ENCODE data around the gene PCK2.
A peak's percentile ranks its signal among the peaks of the same experiment; 100 is the strongest.

The PCK2 gene

GRCh38 chr14:24051789-24052655 lies 42.1 kb upstream of the PCK2 start, which contains the start of gene CARMIL3:
Gene CARMIL3, plus strand, starts transcription at chr14:24052009. Its CDS starts 145 bp downstream, at chr14:24052154.
- ChIA-PET CTCF (interaction anchor here (0.6 to 3.2 kb wide), 6 partner anchors 17 to 162 kb away, joined by 3 to 12 read pairs (median 4); partner anchors contain the start of gene CHMP4A), POLR2A (interaction anchor here (0.5 to 1.7 kb wide), 6 partner anchors 31 to 219 kb away, joined by 3 to 12 read pairs (median 4); partner anchors contain the start of genes PCK2, RABGGTA and TINF2)
- Histone ChIP-seq H3K36me3 (ENCODE audit: control insufficient read depth in 2 of 2, insufficient read depth in 1 of 2, low read length in 2 of 2) (no peaks in the 10 kb centered on the region), H3K9me3 (ENCODE audit: control insufficient read depth, insufficient read depth, low read depth, low read length) (no peaks in the 10 kb centered on the region), H3K4me3 (ENCODE audit: low read depth, low read length) (peak within 1 kb of the TSS; percentile 52), H3K4me1 (ENCODE audit: control insufficient read depth, insufficient read depth, low read length) (no peaks in the 10 kb centered on the region), H3K27ac (ENCODE audit: extremely low read depth, low read depth, low read length) (no peak within 1 kb of the TSS; the same call in 1 of the 2 replicates)
- no peak; the same call in 1 of the 2 replicates for TF ChIP-seq WT1 (tag by site-specific recombination; IDR thresholded peaks at IDR 0.05)
- TF ChIP-seq ZBTB26 (tag by site-specific recombination; optimal IDR thresholded peaks at IDR 0.05), result peak; percentile 75
- TF ChIP-seq ZNF629 (tag by site-specific recombination; IDR thresholded peaks at IDR 0.05), result 0 out of 2 replicates have a peak, but pooled peaks have one; percentile 15
- TF ChIP-seq SP3 (tag by site-specific recombination; IDR thresholded peaks at IDR 0.05), result peak; percentile 85
- TF ChIP-seq ZNF121 (tag by site-specific recombination; IDR thresholded peaks at IDR 0.05), result no peak
- no peak for TF ChIP-seq ZNF529 (tag by site-specific recombination; IDR thresholded peaks at IDR 0.05; ENCODE audit: insufficient replicate concordance)
- TF ChIP-seq ZNF580 (tag by site-specific recombination; IDR thresholded peaks at IDR 0.05), result no peak
- no peak for TF ChIP-seq ZNF292 (tag by site-specific recombination; IDR thresholded peaks at IDR 0.05; ENCODE audit: borderline replicate concordance, low read depth)
- TF ChIP-seq ZNF157 (tag by site-specific recombination; IDR thresholded peaks at IDR 0.05), result no peak
- TF ChIP-seq ZNF184 (tag by site-specific recombination; IDR thresholded peaks at IDR 0.05), result no peak
- TF ChIP-seq ZNF843 (tag by site-specific recombination; IDR thresholded peaks at IDR 0.05), result no peak
- no peak for TF ChIP-seq ZNF133 (tag by site-specific recombination; IDR thresholded peaks at IDR 0.05)
- no peak for TF ChIP-seq ZFHX2 (tag by site-specific recombination; conservative IDR thresholded peaks at IDR 0.05)
- TF ChIP-seq ZNF639 (tag by site-specific recombination; IDR thresholded peaks at IDR 0.05), result no peak
- no peak for TF ChIP-seq ZNF350 (tag by site-specific recombination; IDR thresholded peaks at IDR 0.05)
- no peak for TF ChIP-seq ZNF548 (tag by site-specific recombination; IDR thresholded peaks at IDR 0.05)
- TF ChIP-seq ZNF623 (tag by site-specific recombination; IDR thresholded peaks at IDR 0.05), result no peak
- no peak for TF ChIP-seq BCL6B (tag by site-specific recombination; IDR thresholded peaks at IDR 0.05)
- no peak for TF ChIP-seq TCF7L2 (IDR thresholded peaks at IDR 0.05; ENCODE audit: borderline replicate concordance, low read depth, low read length)
- no peak for TF ChIP-seq HOXA7 (CRISPR knock-in tag; IDR thresholded peaks at IDR 0.05; ENCODE audit: borderline replicate concordance)
- no peak for TF ChIP-seq KLF10 (tag by site-specific recombination; IDR thresholded peaks at IDR 0.05)
- TF ChIP-seq ZFP69B (tag by site-specific recombination; IDR thresholded peaks at IDR 0.05), result no peak
- no peak for TF ChIP-seq MZF1 (tag by site-specific recombination; IDR thresholded peaks at IDR 0.05; ENCODE audit: borderline replicate concordance)
- no peak for TF ChIP-seq BCL11B (tag by site-specific recombination; IDR thresholded peaks at IDR 0.05; ENCODE audit: low read depth)
- peak; percentile 64 for TF ChIP-seq ZBTB48 (tag by site-specific recombination; IDR thresholded peaks at IDR 0.05)
- TF ChIP-seq MEIS1 (CRISPR knock-in tag; IDR thresholded peaks at IDR 0.05; ENCODE audit: borderline replicate concordance), result no peak
- TF ChIP-seq PRDM6 (tag by site-specific recombination; IDR thresholded peaks at IDR 0.05), result no peak
- TF ChIP-seq ELK4 (IDR thresholded peaks at IDR 0.05; ENCODE audit: borderline replicate concordance, low read depth, low read length), result no peak
- no peak for TF ChIP-seq ZNF155 (tag by site-specific recombination; IDR thresholded peaks at IDR 0.05)

Data from HEK293 (cell line).